ENCODE measurements around the gene GFRAL.
"Not testable (repeated sequence)": the region's sequence is repeated elsewhere in the genome, so short reads cannot be mapped to it uniquely, and the experiment has no call there.

GFRAL gene

DNA sequence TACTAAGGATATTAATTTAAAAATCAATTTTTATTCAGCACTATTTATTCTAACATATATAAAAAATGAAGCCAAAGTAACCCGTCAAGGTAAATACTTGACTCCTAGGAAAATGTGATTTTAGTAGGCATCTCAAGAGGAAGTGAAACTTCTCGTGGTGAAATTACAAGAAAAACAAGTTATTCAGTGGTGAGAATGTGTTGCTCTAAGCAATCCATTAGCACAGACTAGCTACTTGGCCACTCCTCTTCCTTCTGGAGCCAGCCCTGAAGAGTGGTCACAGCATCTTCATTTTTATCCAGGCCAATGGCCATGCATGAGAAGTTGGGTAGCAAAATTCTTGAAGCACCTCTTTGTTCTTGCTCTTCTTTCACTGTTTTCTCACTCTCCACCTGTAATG lies 40.4 kb upstream of the GFRAL start:
- Histone ChIP-seq H3K4me1 (ENCODE audit: control insufficient read depth in 1 of 2, insufficient read depth in 2 of 2, low read length in 2 of 2) (peaks cover 0 to 2% of the 10 kb centered on the region in 2 experiments), H2BK12ac (ENCODE audit: low read length) (no peak overlapping the region), H3K9ac (ENCODE audit: low read length) (no peak overlapping the region), H4K91ac (ENCODE audit: low read depth, low read length) (no peak overlapping the region), H3K79me2 (ENCODE audit: control insufficient read depth, insufficient read depth, low read length, poor library complexity) (no peaks in the 10 kb centered on the region), H3K27me3 (ENCODE audit: insufficient read depth, low read length) (no peaks in the 10 kb centered on the region), H4K8ac (ENCODE audit: low read depth, low read length) (no peak overlapping the region), H2AK5ac (ENCODE audit: low read length) (no peak overlapping the region), H3K4ac (ENCODE audit: low read depth, low read length) (no peak overlapping the region), H4K12ac (ENCODE audit: low read depth, low read length) (no peak overlapping the region), H3K18ac (ENCODE audit: low read length) (no peak overlapping the region), H3K9me3 (ENCODE audit: insufficient read depth, low read depth, low read length) (no peaks in the 10 kb centered on the region), H2BK120ac (ENCODE audit: insufficient read depth, low read length, poor library complexity) (no peak overlapping the region), H2AFZ (ENCODE audit: insufficient read depth, low read length, poor library complexity) (no peak overlapping the region), H3K4me2 (ENCODE audit: low read length) (no peak overlapping the region), H3K36me3 (ENCODE audit: control insufficient read depth in 1 of 2, insufficient read depth in 2 of 2, low read length in 2 of 2) (no peaks in the 10 kb centered on the region), H3K23ac (ENCODE audit: low read length) (no peak overlapping the region), H3K27ac (ENCODE audit: low read depth, low read length) (no peak overlapping the region), H3K4me3 (ENCODE audit: low read depth, low read length) (no peak overlapping the region), H3K79me1 (ENCODE audit: low read length) (no peaks in the 10 kb centered on the region), H2BK5ac (ENCODE audit: low read depth, low read length, poor library complexity) (no peak overlapping the region), H3K14ac (ENCODE audit: low read length) (no peak overlapping the region)
- peak in 1 of 2 donors; percentile 27 for DNase-seq
- no CpG with 5 or more reads among the region's 2 CpGs for WGBS (ENCODE audit: extremely low coverage, insufficient coverage, insufficient read length)

DNA sequence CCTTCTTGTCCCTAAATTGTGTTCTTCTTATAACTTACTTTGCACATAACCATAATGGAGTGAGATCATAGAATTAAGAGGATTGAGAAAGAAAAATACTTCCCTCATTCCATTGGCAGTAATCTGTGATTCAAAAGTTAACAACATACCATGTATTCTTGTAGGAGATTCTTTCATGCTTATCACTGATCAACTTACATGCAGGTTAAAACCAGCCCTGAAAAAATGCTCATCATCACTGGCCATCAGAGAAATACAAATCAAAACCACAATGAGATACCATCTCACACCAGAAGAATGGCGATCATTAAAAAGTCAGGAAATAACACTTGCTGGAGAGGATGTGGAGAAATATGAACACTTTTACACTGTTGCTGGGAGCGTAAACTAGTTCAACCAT lies 36.5 kb upstream of the GFRAL start:
- WGBS (ENCODE audit: extremely low coverage, insufficient coverage, insufficient read length), result no CpG with 5 or more reads among the region's 2 CpGs
- H3K27ac ChIP-seq (ENCODE audit: low read depth, low read length), result no peak overlapping the region
- no peak overlapping the region for H2BK12ac ChIP-seq (ENCODE audit: low read length)
- no peaks in the 10 kb centered on the region for H3K9me3 ChIP-seq (ENCODE audit: insufficient read depth, low read depth, low read length)
- H2AFZ ChIP-seq (ENCODE audit: insufficient read depth, low read length, poor library complexity), result no peak overlapping the region
- no peak overlapping the region for H4K12ac ChIP-seq (ENCODE audit: low read depth, low read length)
- no peak overlapping the region for H4K91ac ChIP-seq (ENCODE audit: low read depth, low read length)
- H2BK5ac ChIP-seq (ENCODE audit: low read depth, low read length, poor library complexity), result no peak overlapping the region
- no peak overlapping the region for H3K23ac ChIP-seq (ENCODE audit: low read length)
- DNase-seq, result peak; percentile 42 to 89
- H3K4ac ChIP-seq (ENCODE audit: low read depth, low read length), result no peak overlapping the region
- H3K27me3 ChIP-seq (ENCODE audit: insufficient read depth, low read length), result no peaks in the 10 kb centered on the region
- no peak overlapping the region for H3K9ac ChIP-seq (ENCODE audit: low read length)
- H2BK120ac ChIP-seq (ENCODE audit: insufficient read depth, low read length, poor library complexity), result no peak overlapping the region
- H3K4me3 ChIP-seq (ENCODE audit: low read depth, low read length), result no peak overlapping the region
- no peaks in the 10 kb centered on the region for H3K79me1 ChIP-seq (ENCODE audit: low read length)
- no peak overlapping the region for H2AK5ac ChIP-seq (ENCODE audit: low read length)
- no peak overlapping the region for H3K4me2 ChIP-seq (ENCODE audit: low read length)
- H3K4me1 ChIP-seq (ENCODE audit: control insufficient read depth in 1 of 2, insufficient read depth in 2 of 2, low read length in 2 of 2), result peaks cover 0 to 2% of the 10 kb centered on the region in 2 experiments
- H3K79me2 ChIP-seq (ENCODE audit: control insufficient read depth, insufficient read depth, low read length, poor library complexity), result no peaks in the 10 kb centered on the region
- H4K8ac ChIP-seq (ENCODE audit: low read depth, low read length), result no peak overlapping the region
- no peaks in the 10 kb centered on the region for H3K36me3 ChIP-seq (ENCODE audit: control insufficient read depth in 1 of 2, insufficient read depth in 2 of 2, low read length in 2 of 2)
- no peak overlapping the region for H3K14ac ChIP-seq (ENCODE audit: low read length)
- H3K18ac ChIP-seq (ENCODE audit: low read length), result no peak overlapping the region

DNA sequence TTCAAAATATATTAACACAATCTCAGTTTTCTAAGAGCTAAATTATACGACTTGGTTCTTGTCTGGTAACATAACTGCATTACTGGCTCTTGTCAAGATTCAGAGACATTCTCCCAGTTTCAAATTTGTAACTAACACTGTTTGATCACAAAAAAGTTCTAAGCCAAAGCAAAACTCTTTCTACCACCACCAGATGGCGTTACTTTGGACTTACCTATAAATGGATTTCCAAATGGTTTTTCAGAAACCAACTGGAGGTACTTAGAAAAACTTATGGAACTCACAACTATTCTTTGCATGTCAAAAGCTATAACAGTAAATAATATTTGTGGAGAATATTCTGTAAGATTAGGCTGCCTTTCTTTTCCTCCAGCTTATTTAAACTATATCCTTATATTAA lies 34.2 kb upstream of the GFRAL start:
- Histone ChIP-seq H3K36me3 (ENCODE audit: control insufficient read depth in 1 of 2, insufficient read depth in 2 of 2, low read length in 2 of 2) (no peaks in the 10 kb centered on the region), H3K4me1 (ENCODE audit: control insufficient read depth in 1 of 2, insufficient read depth in 2 of 2, low read length in 2 of 2) (no peaks in the 10 kb centered on the region), H3K14ac (ENCODE audit: low read length) (no peak overlapping the region), H2AK5ac (ENCODE audit: low read length) (no peak overlapping the region), H3K79me2 (ENCODE audit: control insufficient read depth, insufficient read depth, low read length, poor library complexity) (no peaks in the 10 kb centered on the region), H2BK5ac (ENCODE audit: low read depth, low read length, poor library complexity) (no peak overlapping the region), H3K9me3 (ENCODE audit: insufficient read depth, low read depth, low read length) (no peaks in the 10 kb centered on the region), H3K4me2 (ENCODE audit: low read length) (no peak overlapping the region), H4K8ac (ENCODE audit: low read depth, low read length) (no peak overlapping the region), H3K23ac (ENCODE audit: low read length) (no peak overlapping the region), H2BK120ac (ENCODE audit: insufficient read depth, low read length, poor library complexity) (no peak overlapping the region), H3K79me1 (ENCODE audit: low read length) (no peaks in the 10 kb centered on the region), H3K4ac (ENCODE audit: low read depth, low read length) (no peak overlapping the region), H3K9ac (ENCODE audit: low read length) (no peak overlapping the region), H4K12ac (ENCODE audit: low read depth, low read length) (no peak overlapping the region), H3K18ac (ENCODE audit: low read length) (no peak overlapping the region), H3K27me3 (ENCODE audit: insufficient read depth, low read length) (no peaks in the 10 kb centered on the region), H2BK12ac (ENCODE audit: low read length) (no peak overlapping the region), H3K27ac (ENCODE audit: low read depth, low read length) (no peak overlapping the region), H3K4me3 (ENCODE audit: low read depth, low read length) (no peak overlapping the region), H4K91ac (ENCODE audit: low read depth, low read length) (no peak overlapping the region), H2AFZ (ENCODE audit: insufficient read depth, low read length, poor library complexity) (no peak overlapping the region)
- peak; percentile 2 to 52 for DNase-seq
- no CpG with 5 or more reads among the region's 2 CpGs for WGBS (ENCODE audit: extremely low coverage, insufficient coverage, insufficient read length)

DNA sequence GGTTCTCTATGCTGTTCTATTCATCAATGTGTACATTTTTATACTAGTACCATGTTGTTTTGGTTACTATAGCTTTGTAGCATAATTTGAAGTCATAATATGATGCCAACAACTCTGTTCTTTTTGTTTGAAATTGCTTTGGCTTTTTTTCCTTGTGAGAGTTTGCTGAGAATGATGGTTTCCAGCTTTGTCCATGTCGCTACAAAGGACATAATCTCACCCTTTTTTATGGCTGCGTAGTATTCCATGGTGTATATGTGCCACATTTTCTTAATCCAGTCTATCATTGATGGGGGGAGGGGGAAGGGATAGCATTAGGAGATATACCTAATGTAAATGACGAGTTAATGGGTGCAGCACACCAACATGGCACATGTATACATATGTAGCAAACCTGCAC lies 30.1 kb upstream of the GFRAL start:
- H4K91ac ChIP-seq (ENCODE audit: low read depth, low read length); H3K36me3 ChIP-seq (ENCODE audit: control insufficient read depth in 1 of 2, insufficient read depth in 2 of 2, low read length in 2 of 2); H3K27me3 ChIP-seq (ENCODE audit: insufficient read depth, low read length); H3K4ac ChIP-seq (ENCODE audit: low read depth, low read length); H3K4me2 ChIP-seq (ENCODE audit: low read length); H3K4me3 ChIP-seq (ENCODE audit: low read depth, low read length); H3K14ac ChIP-seq (ENCODE audit: low read length); H2BK5ac ChIP-seq (ENCODE audit: low read depth, low read length, poor library complexity); H2AK5ac ChIP-seq (ENCODE audit: low read length); H2BK120ac ChIP-seq (ENCODE audit: insufficient read depth, low read length, poor library complexity); H2BK12ac ChIP-seq (ENCODE audit: low read length); H3K79me2 ChIP-seq (ENCODE audit: control insufficient read depth, insufficient read depth, low read length, poor library complexity); H2AFZ ChIP-seq (ENCODE audit: insufficient read depth, low read length, poor library complexity); H3K23ac ChIP-seq (ENCODE audit: low read length); DNase-seq; H4K12ac ChIP-seq (ENCODE audit: low read depth, low read length); H3K79me1 ChIP-seq (ENCODE audit: low read length); H3K4me1 ChIP-seq (ENCODE audit: control insufficient read depth in 1 of 2, insufficient read depth in 2 of 2, low read length in 2 of 2); H3K9ac ChIP-seq (ENCODE audit: low read length); H3K18ac ChIP-seq (ENCODE audit: low read length); H3K9me3 ChIP-seq (ENCODE audit: insufficient read depth, low read depth, low read length); H3K27ac ChIP-seq (ENCODE audit: low read depth, low read length); H4K8ac ChIP-seq (ENCODE audit: low read depth, low read length): not testable (repeated sequence)
- WGBS (ENCODE audit: extremely low coverage, insufficient coverage, insufficient read length), result no CpG with 5 or more reads among the region's 3 CpGs

All from trophoblast cell (in vitro differentiated cells and primary cell).